CD14-positive monocyte (primary cell): ENCODE measurements around the gene GRM2. TPM values are rescaled to one million over a fixed set of nuclear protein-coding genes. Genes with fewer than 3 reads are reported as not detected.

Source experiments
- DNase-seq, 3 donors: peaks; one replicate each; pipeline ENCODE4 v3.0.0-alpha.2; 2011 to 2022
- H2AFZ ChIP-seq: 2 replicates; pipeline ENCODE4 v1.6.0; 2012; ENCODE audit warnings: mild to moderate bottlenecking, low read depth, low read length, inconsistent platforms; ENCODE audit not compliant: insufficient read depth, poor library complexity, severe bottlenecking
- H3K27ac ChIP-seq, 2 donors: 1 replicate in 1 of 2; 2 replicates in 1 of 2; pipeline ENCODE4 v1.5.1; 2012 to 2013; ENCODE audit warnings: low read length in 2 of 2, control low read depth in 1 of 2, inconsistent platforms in 1 of 2, low read depth in 1 of 2, mild to moderate bottlenecking in 1 of 2
- H3K27me3 ChIP-seq, 2 donors: one replicate each; pipeline versions ENCODE4 v1.6.0 to v1.6.1; 2011 to 2013; ENCODE audit warnings: low read length in 2 of 2; ENCODE audit not compliant: control insufficient read depth in 2 of 2, insufficient read depth in 2 of 2
- H3K36me3 ChIP-seq, 2 donors: replicated peaks in 1 of 2; 1 replicate in 1 of 2; 2 replicates in 1 of 2; pipeline versions ENCODE4 v1.5.1 to v1.6.1; 2012 to 2013; ENCODE audit warnings: low read length in 2 of 2, control low read depth in 1 of 2, inconsistent platforms in 1 of 2, mild to moderate bottlenecking in 1 of 2; ENCODE audit not compliant: insufficient read depth in 2 of 2, control insufficient read depth in 1 of 2
- H3K4me1 ChIP-seq, 2 donors: 1 replicate in 1 of 2; 2 replicates in 1 of 2; pipeline versions ENCODE4 v1.5.1 to v1.6.1; 2012 to 2013; ENCODE audit warnings: low read length in 2 of 2, control low read depth in 1 of 2, inconsistent platforms in 1 of 2, mild to moderate bottlenecking in 1 of 2, moderate library complexity in 1 of 2; ENCODE audit not compliant: insufficient read depth in 2 of 2, control insufficient read depth in 1 of 2
- H3K4me2 ChIP-seq: replicated peaks from 2 replicates; pipeline ENCODE3; 2012; ENCODE audit warnings: low read length, moderate library complexity, mild to moderate bottlenecking; ENCODE audit not compliant: poor library complexity, severe bottlenecking; ENCODE audit errors: extremely low read depth
- H3K4me3 ChIP-seq, 3 experiments: fragments of 200-600 bp in 1 of 3; sonication (generic) in 1 of 3; replicated peaks in 1 of 3; 1 replicate in 2 of 3; 2 replicates in 1 of 3; pipeline ENCODE4 v1.5.1; 2011 to 2013; ENCODE audit warnings: low read length in 3 of 3, mild to moderate bottlenecking in 3 of 3, control low read depth in 2 of 3, low read depth in 2 of 3, inconsistent platforms in 1 of 3, moderate library complexity in 1 of 3
- H3K79me2 ChIP-seq: 2 replicates; pipeline ENCODE4 v1.6.0; 2012; ENCODE audit warnings: mild to moderate bottlenecking, control low read depth, inconsistent platforms, low read length, moderate library complexity; ENCODE audit not compliant: insufficient read depth
- H3K9ac ChIP-seq: 2 replicates; pipeline ENCODE4 v1.6.0; 2017; ENCODE audit warnings: low read length, mild to moderate bottlenecking; ENCODE audit not compliant: insufficient read depth, poor library complexity, severe bottlenecking
- H3K9me3 ChIP-seq, 2 donors: replicated peaks in 1 of 2; 1 replicate in 1 of 2; 2 replicates in 1 of 2; pipeline versions ENCODE4 v1.5.1 to v1.6.1; 2012 to 2013; ENCODE audit warnings: low read length in 2 of 2, control low read depth in 1 of 2; ENCODE audit not compliant: control insufficient read depth in 1 of 2, insufficient read depth in 1 of 2
- H4K20me1 ChIP-seq: 2 replicates; pipeline ENCODE4 v1.6.0; 2012; ENCODE audit warnings: mild to moderate bottlenecking, low read length, control low read depth, moderate library complexity; ENCODE audit not compliant: insufficient read depth
- H3K27ac Mint-ChIP-seq, 7 donors: one replicate each; pipeline ENCODE4 v1.8.0; 2020; ENCODE audit warnings: mild to moderate bottlenecking in 7 of 7, mixed read lengths in 7 of 7, moderate library complexity in 6 of 7, inconsistent platforms in 2 of 7
- H3K27me3 Mint-ChIP-seq, 3 donors: one replicate each; pipeline ENCODE4 v1.8.0; 2021 to 2022; ENCODE audit warnings: low read depth in 3 of 3, mild to moderate bottlenecking in 3 of 3, mixed read lengths in 3 of 3, moderate library complexity in 3 of 3, inconsistent platforms in 1 of 3
- H3K36me3 Mint-ChIP-seq, 2 donors: one replicate each; pipeline ENCODE4 v1.8.0; 2020; ENCODE audit warnings: mixed read lengths in 2 of 2, inconsistent platforms in 1 of 2, mild to moderate bottlenecking in 1 of 2
- H3K4me1 Mint-ChIP-seq: one replicate; pipeline ENCODE4 v1.8.0; 2020; ENCODE audit warnings: mild to moderate bottlenecking, mixed read lengths
- H3K4me3 Mint-ChIP-seq, 2 donors: one replicate each; pipeline ENCODE4 v1.8.0; 2020; ENCODE audit warnings: mild to moderate bottlenecking in 2 of 2, mixed read lengths in 2 of 2, moderate library complexity in 1 of 2
- H3K9me3 Mint-ChIP-seq, 7 donors: one replicate each; pipeline ENCODE4 v1.8.0; 2020 to 2022; ENCODE audit warnings: mixed read lengths in 7 of 7, mild to moderate bottlenecking in 6 of 7, moderate library complexity in 6 of 7, inconsistent platforms in 2 of 7
- WGBS: methylation state at CpG from one replicate; pipeline ENCODE4 v1.1.5; 2013; ENCODE audit warnings: missing lambda C conversion rate; ENCODE audit not compliant: insufficient coverage; 5-methylcytosine and 5-hydroxymethylcytosine counted together
- intact Hi-C, 2 donors: fragments of 100-400 bp; cut with micrococcal nuclease; formaldehyde crosslinking; loops; one replicate each; pipeline versions ENCODE4 v1.15.0 to v1.15.1; 2023
- polyA plus RNA-seq, 3 donors: library from polyadenylated mRNA; depleted of rRNA in 1 of 3; unstranded in 2 of 3; stranded (reverse) in 1 of 3; fragments of 300-500 nt in 2 of 3; fragments of >200 nt in 1 of 3; fragmentation: Illumina TruSeq in 2 of 3; gene quantifications; 1 replicate in 2 of 3; 2 replicates in 1 of 3; pipeline ENCODE4 v1.2.3, GENCODE V29; 2012 to 2021
- TF ChIP-seq, protein P1 (sequence below): fragments of 200-600 bp; IDR thresholded peaks from one replicate; pipeline ENCODE4 v1.8.0; 2022; ENCODE audit warnings: antibody characterized with exemption, mild to moderate bottlenecking

GRM2 gene
- polyA plus RNA-seq, 3 donors, result 0.72 TPM; not detected in 2

DNA sequence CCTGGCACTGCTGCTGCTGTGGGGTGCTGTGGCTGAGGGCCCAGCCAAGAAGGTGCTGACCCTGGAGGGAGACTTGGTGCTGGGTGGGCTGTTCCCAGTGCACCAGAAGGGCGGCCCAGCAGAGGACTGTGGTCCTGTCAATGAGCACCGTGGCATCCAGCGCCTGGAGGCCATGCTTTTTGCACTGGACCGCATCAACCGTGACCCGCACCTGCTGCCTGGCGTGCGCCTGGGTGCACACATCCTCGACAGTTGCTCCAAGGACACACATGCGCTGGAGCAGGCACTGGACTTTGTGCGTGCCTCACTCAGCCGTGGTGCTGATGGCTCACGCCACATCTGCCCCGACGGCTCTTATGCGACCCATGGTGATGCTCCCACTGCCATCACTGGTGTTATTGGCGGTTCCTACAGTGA, 2.1 kb downstream of the GRM2 start:
- no peak overlapping the region for H3K9ac ChIP-seq
- peaks cover 21 to 24% of the 10 kb centered on the region in 2 donors for H3K36me3 Mint-ChIP-seq
- H3K9me3 ChIP-seq, result no peaks in the 10 kb centered on the region
- peaks cover 8 to 18% (median 12%) of the 10 kb centered on the region in 3 donors for H3K27me3 Mint-ChIP-seq
- H3K4me3 ChIP-seq, result no peak overlapping the region
- H3K36me3 ChIP-seq, result peaks cover 16 to 22% of the 10 kb centered on the region in 2 donors
- H3K9me3 Mint-ChIP-seq, result peaks cover 0 to 7% (median 0%) of the 10 kb centered on the region in 7 donors
- 94% methylated on average over 16 of the region's 17 CpGs for WGBS
- H3K4me1 ChIP-seq, result no peaks in the 10 kb centered on the region
- TF ChIP-seq, protein P1, sequence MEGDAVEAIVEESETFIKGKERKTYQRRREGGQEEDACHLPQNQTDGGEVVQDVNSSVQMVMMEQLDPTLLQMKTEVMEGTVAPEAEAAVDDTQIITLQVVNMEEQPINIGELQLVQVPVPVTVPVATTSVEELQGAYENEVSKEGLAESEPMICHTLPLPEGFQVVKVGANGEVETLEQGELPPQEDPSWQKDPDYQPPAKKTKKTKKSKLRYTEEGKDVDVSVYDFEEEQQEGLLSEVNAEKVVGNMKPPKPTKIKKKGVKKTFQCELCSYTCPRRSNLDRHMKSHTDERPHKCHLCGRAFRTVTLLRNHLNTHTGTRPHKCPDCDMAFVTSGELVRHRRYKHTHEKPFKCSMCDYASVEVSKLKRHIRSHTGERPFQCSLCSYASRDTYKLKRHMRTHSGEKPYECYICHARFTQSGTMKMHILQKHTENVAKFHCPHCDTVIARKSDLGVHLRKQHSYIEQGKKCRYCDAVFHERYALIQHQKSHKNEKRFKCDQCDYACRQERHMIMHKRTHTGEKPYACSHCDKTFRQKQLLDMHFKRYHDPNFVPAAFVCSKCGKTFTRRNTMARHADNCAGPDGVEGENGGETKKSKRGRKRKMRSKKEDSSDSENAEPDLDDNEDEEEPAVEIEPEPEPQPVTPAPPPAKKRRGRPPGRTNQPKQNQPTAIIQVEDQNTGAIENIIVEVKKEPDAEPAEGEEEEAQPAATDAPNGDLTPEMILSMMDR, result no peak
- no peak overlapping the region for H3K27ac ChIP-seq
- no peak overlapping the region for H3K4me2 ChIP-seq
- intact Hi-C loops, result no loop called here
- peaks cover 0 to 8% of the 10 kb centered on the region in 2 donors for H3K27me3 ChIP-seq
- no peaks in the 10 kb centered on the region for H3K79me2 ChIP-seq
- DNase-seq, result no peak
- H4K20me1 ChIP-seq, result peaks cover 21% of the 10 kb centered on the region
- no peak overlapping the region for H3K27ac Mint-ChIP-seq
- H2AFZ ChIP-seq, result no peak overlapping the region
- no peaks in the 10 kb centered on the region for H3K4me1 Mint-ChIP-seq
- H3K4me3 Mint-ChIP-seq, result no peak overlapping the region

DNA sequence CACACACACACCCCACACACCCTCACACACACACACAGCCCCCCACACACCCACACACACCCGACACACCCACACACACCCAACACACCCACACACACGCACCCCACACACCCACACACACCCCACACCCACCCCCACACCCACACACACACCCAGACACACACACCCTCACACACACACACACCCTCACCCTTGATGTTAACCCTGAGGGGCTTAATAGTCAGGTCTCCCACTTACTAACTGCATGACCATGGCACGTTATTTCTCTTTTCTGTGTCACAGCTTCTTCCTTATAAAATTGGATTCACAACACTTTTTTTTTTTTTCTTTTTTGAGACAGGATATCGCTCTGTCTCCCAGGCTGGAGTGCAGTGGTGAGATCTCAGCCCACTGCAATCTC, 2.8 kb downstream of the GRM2 start:
- Histone ChIP-seq H3K9me3 (no peaks in the 10 kb centered on the region), H3K9ac (no peak overlapping the region), H4K20me1 (peaks cover 15% of the 10 kb centered on the region), H3K4me1 (no peaks in the 10 kb centered on the region), H3K27me3 (peaks cover 0 to 8% of the 10 kb centered on the region in 2 donors), H2AFZ (no peak overlapping the region), H3K27ac (no peak overlapping the region), H3K36me3 (peaks cover 10 to 15% of the 10 kb centered on the region in 2 donors), H3K4me3 (no peak overlapping the region), H3K79me2 (no peaks in the 10 kb centered on the region), H3K4me2 (no peak overlapping the region)
- H3K4me1 Mint-ChIP-seq, result no peaks in the 10 kb centered on the region
- peaks cover 0 to 7% (median 0%) of the 10 kb centered on the region in 7 donors for H3K9me3 Mint-ChIP-seq
- no peak overlapping the region for H3K4me3 Mint-ChIP-seq
- TF ChIP-seq, protein P1, result no peak
- H3K27ac Mint-ChIP-seq, result no peak overlapping the region
- no peak for DNase-seq
- WGBS, result 73% methylated on average over 2 of the region's 4 CpGs
- peaks cover 16 to 17% of the 10 kb centered on the region in 2 donors for H3K36me3 Mint-ChIP-seq
- intact Hi-C loops, result no loop called here
- H3K27me3 Mint-ChIP-seq, result peaks cover 8 to 18% (median 12%) of the 10 kb centered on the region in 3 donors
